Erythroblast (primary cell): ENCODE results near the gene MAPRE2.

Experiments
- GATA1 ChIP-seq: IDR thresholded peaks from 2 replicates; pipeline ENCODE4 v1.6.1; 2011; ENCODE audit warnings: low read depth, mild to moderate bottlenecking, control low read depth, low read length, moderate library complexity
- POLR2A ChIP-seq: IDR thresholded peaks from 2 replicates; pipeline ENCODE4 v1.6.1; 2011; ENCODE audit warnings: mild to moderate bottlenecking, low read length

DNA sequence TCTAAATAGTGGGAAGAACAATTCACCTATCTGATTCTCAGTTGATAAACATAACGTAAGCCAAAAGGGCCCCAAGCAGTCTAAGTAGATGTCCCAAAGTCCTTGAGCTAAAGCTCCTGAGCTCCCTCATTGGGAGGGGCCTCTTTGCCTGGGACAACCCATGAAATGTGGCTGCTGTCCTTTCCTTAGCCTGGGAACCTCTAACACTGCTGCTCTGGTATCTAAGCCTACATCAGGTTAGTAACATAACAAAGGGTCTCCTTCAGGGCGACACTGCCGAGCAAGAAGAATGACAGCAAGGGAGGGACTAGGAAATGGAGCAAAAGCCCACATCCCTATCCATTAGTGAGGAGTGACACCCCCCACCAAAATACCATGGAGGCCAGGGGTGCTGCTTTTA is 98.3 kb downstream of the MAPRE2 start:
- TF ChIP-seq POLR2A, result no peak
- no peak for TF ChIP-seq GATA1
